GM21526 (cell line): ENCODE measurements around the gene IGLL1.
"Not testable (repeated sequence)": the region's sequence is repeated elsewhere in the genome, so short reads cannot be mapped to it uniquely, and the experiment has no call there.

Experiments used
- ATAC-seq: cut with Tn5 transposase; IDR thresholded peaks from one replicate; pipeline ENCODE4 v1.9.1; 2021; ENCODE audit warnings: moderate library complexity; ENCODE audit not compliant: unreplicated experiment, low FRiP score

The IGLL1 gene

DNA sequence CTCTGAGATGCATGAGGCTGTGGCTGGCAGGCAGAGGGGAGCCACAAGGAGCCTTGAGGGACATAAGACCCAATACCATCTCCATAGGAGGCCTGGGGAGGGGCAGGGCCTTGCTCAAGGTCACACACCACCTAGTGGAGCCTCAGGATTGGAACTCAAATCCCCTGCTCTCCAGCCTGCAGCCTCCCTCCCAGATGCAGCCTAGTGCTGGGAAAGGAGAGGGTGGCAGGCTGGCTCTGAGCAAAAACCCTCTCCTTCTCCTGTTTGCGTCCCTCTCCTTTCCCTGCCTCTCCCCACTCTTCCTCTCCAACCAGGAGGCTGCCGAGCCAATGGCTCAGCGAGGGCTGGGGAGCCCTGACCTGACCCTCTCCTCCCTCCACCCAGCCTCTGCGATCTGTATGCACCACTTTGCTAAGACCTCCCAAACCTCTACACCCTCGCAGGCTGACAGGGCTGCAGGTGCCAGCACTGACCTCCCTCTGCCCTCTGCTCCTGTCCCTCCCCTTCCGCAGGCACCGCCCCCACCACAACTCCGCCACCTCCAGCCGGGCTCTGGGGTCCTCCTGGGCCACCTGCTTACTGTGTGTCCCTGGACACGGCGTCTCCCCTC lies 14.7 kb downstream of the IGLL1 start:
- no peak for ATAC-seq

DNA sequence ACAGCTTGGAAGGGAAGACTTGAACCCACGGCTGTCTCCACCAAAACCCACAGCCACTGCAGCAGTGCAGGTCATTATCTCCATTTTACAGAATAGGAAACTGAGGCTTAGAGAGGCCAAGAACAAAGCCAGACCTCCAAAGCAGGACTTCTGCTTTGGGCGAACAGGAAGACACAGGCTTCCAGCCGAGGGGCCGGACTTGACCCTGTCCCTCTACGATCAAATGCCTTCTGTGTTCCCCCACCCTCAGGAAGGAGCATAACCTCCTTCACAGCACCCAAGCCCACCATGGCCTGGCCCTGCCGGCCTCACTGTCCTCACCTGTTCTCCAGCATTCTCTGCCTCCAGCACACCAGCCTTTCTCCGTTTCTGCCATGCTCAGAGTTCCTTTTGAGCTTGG lies 15.8 kb downstream of the IGLL1 start:
- ATAC-seq, result no peak

DNA sequence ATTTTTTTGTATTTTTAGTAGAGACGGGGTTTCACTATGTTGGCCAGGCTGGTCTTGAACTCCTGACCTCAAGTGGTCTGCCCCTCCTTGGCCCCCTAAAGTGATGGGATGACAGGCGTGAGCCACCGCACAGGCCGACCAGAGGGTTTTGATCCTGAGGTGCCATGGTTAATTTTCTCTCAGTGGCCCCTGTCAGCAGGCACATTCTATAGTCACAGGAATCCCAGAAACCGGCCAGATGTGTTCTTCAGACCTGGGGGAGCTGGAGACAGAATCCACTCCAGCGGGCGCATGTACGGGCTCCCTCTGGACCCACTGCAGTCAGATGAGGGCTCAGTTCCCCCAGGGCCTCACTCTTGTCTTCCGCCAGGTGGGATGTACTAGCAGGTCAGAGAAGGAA lies 17.0 kb downstream of the IGLL1 start:
- ATAC-seq, result no peak

DNA sequence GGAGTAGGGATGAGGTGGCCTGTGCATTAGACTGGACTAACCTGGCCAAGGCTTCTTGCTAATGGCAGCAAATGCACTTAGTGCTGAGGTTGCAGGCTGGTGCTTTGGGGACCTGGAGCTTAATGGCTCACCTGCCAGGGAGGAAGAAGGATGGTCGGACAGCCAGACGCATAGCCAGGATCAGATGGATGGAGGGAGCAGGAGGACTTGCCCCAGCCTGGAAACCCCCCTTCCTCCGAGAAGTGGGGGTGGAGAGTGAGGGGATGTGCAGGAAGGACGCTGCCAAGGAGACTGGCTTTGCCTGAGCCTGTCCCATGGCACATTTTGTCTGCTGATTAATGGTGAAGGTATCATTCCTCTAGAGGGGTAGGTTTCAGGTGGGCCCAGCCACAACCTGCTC lies 17.9 kb downstream of the IGLL1 start:
- no peak for ATAC-seq

DNA sequence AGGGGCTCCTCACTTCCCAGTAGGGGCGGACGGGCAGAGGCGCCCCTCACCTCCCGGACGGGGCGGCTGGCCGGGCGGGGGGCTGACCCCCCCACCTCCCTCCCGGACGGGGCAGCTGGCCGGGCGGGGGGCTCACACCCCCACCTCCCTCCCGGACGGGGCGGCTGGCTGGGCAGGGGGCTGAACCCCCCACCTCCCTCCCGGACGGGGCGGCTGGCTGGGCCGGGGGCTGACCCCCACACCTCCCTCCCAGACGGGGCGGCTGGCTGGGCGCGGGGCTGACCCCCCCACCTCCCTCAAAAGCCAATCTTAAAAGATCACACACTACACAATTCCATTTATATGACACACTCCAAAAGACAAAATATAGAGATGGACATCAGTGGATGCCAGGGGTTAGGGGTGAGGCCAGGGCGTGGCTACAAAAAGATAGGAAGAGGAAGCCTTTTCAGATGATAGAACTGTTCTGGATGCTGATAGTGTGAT lies 19.0 kb downstream of the IGLL1 start:
- not testable (repeated sequence) for ATAC-seq

DNA sequence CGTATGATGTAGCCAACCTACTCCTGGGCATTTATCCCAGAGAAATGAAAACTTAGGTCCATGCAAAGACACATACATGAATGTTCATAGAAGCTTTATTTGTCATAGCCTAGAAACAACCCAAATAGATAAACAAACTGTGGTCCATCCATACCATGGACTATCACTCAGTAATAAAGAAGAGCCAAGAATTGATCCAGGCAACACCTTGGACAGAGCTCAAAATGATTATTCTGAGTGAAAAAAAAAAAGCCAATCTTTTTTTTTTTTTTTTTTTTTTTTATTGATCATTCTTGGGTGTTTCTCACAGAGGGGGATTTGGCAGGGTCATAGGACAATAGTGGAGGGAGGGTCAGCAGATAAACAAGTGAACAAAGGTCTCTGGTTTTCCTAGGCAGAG lies 19.9 kb downstream of the IGLL1 start:
- ATAC-seq, result not testable (repeated sequence)

DNA sequence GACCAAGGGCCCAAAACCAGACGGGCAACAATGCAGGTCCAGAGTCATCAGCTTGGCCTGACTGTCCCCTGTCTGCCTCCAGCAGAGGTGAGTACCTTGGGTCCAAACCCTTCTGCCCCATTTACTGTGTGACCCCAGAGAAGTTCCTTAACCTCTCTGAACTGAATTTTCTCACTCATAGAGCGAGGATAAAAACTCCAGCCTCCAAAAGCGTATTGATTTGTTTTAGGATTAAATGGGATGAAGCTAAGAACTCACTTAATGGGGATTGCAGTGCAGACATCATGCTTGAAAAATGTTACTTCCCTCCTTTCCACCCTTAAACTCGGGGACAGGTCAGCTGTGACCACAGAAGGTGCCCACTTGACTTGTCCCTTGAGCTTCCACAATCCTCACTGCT lies 22.6 kb downstream of the IGLL1 start:
- ATAC-seq, result no peak

DNA sequence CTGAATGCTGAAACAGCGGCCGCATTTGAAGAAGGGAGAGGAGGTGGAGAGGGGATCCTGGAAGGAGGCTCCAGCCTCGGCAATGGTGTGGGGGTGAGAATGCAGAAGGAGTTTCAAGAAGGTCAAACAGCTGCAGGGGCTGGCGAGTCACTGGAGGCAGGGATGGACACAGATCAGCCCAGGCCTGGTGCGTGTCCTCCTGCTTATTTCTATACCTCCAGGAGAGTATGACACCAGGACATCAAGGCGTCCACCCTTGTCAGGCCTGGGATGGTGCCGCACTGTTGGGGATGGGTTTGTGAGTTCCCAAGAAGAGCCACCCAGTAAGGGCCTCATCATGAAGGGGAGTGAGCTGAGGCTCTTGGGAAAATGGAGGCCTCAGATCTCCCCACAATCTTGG lies 23.1 kb downstream of the IGLL1 start:
- no peak for ATAC-seq

DNA sequence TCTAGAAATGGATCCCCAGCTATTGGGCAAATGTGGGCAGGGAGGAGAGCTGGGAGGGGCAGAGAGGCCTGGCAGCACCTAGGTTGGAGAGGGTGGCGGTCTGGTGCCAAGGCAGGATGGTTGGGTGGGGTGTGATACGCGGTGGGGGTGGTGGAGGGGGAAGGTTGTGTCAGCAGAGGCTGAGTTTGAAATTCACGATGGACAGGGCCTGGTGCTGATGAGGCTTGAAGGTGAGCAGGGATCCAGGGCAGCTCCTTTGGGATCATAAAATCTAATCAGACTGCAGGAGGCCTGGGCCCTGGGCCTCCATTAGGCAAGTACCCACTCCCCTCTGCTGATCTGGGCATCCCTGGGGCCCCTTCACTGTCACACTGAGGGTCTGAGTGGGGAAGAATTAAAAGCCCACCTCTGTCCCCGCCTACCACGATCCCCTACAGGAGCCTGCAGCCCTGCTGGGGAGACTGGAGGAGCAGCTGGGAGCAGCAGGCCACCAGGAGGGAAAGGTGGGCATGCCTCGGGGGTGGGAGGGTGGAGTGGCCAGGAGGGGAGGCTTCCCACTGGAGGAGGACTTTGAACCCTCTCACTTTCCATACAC lies 24.0 kb downstream of the IGLL1 start:
- no peak for ATAC-seq

DNA sequence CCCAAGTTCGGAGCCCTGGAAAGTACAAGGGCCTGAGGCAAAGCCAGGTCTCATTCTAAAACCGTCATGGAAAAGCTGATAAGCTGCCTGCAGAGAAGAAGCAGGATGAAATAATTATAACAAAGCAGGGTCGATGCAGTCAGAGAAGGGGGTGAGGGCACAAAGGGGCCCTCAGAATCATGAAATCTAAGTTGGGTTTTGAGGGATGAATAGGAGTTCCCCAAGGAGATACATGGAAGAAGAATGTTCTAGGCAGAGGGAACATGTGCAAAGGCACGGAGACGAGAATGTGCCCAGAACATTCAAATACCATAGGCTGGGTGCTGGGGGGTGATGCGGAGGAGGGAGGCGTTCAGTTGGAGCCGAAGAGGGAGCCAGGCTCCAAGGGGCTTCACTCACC lies 25.0 kb downstream of the IGLL1 start:
- no peak for ATAC-seq

DNA sequence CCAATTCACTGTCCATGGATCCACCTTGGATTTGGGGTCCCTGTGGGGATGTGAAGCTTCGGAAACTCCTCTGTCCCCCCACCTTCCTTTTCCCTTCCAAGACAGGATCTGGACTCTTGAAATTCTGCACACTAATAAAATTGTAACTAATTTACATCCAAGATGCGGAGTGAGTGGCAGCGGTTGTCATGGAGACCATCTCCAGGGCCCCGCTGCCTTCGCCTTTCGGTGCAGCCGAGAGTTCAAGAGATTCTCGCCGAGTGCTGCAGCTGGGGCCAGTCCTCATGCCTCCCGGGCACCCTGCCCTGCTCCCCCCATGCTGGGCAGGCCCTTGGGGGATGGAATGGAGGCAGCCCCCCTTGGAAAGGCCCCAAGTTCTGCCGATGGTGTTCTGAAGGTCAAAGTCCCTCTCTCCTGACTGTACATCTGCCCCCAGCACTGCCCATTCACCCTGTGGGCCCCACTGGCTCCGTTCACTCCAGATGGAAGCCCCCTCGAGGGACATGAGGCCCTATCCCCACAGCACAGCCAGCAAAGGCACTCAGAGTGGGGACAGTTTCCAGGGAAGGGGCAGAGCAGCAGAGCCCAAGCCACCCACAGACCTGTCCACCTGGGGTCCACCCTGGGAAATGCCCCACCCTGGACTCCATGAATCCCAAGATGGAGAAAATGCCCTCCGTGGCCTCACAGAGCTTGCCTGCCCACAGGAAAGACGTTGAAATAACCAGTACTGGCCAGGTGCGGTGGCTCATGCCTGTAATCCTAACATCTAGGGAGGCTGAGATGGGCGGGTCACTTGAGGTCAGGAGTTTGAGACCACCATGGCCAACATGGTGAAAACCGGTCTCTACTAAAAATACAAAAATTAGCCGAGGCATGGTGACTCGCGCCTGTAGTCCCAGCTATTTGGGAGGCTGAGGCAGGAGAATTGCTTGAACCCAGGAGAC lies 25.9 kb downstream of the IGLL1 start:
- ATAC-seq, result no peak

DNA sequence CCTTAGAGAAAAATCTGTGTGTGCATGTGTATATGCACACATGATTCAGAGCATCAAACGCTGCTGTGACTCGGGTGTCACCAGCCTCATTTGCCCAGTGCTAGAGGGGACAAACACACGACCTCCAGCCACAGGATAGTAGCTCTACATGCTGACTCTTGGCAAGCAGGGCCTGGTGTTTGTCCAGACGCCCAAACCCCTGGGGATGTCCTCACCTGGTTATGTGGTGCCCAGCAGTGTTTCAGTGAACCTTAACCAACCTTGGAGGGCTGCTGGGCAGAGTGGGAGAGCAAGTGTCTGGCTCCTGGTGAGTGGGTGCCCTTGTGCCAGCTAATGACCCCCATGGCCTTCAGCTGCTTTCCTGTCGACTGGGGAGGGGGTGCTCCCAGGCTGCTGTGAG lies 26.7 kb downstream of the IGLL1 start:
- ATAC-seq, result no peak

DNA sequence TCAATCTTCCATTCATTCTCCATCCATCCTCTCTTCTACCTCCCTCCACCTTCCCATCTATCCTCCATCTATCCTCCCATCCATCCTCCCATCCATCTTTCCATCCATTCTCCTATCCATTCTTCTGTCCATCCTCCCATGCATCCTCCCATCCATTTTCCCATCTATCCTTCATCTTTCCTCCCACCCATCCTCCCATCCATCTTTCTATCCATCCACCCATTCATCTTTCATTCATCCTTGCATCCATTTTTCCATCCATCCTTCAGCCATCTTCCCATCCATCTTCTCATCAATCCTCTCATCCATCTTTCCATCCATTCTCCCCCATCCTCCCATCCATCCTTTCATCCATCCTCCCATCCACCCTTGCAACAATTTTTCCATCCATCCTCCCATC lies 27.5 kb downstream of the IGLL1 start:
- no peak for ATAC-seq

DNA sequence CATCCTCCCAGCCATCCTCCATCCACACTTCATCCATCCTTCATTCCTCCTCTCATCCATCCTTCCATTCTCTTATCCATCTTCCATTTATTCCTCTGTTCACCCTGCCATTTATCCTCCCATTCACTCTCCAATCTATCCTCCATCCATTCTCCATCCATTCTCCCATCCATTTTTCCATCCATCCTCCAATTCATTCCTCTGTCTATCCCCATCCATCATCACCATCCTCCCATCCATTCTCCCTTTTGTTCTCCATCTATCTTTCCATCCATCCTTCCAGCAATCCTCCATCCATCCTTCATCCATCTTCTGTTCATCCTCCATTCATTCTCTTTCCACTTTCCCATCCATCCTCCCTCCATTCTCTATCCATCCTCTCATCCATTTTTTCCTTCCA lies 28.7 kb downstream of the IGLL1 start:
- no peak for ATAC-seq

DNA sequence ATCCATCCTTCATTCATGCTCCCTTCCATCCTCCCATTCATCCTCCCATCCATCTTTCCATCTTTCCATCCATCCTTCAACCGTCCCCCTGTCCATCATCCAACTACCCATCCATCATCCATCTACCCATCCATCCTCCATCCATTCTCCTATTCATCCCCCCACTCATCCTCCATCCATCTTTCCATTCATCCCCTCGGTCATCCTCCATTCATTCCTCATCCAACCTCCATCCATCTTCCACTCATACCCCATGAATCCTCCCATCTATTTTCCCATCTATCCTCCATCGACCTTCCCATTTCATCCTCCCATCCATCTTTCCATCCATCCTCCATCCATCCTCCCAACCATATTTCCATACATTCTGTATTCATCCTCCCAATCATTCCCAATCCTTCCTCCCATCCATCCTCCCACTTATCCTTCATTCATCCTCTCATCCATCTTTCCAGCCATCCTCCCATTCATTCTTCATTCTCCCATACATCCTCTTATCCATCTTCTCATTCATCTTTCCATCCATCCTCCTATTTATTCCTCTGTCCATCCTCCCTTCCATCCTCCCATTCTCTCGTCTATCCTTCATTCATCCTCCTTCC lies 29.9 kb downstream of the IGLL1 start:
- ATAC-seq, result no peak

DNA sequence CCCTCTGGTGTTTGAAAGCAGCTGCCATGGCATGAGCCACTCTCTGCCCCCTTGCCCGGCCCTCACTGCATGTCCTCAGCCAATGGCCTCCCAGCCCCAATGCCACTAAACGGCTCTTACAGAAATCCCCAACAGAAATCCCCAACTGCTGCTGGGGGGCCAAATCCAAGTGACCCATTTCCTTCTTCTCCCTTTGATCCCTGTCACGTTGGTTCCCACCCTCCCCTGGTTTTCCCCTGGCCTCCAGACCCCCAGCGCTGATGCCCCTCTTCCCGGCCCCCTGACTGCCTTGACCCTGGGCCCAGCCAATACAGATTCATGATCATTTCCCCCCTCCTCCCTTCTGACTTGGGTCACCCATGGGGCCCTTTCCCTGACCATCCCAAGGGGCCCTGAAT lies 30.9 kb downstream of the IGLL1 start:
- ATAC-seq, result no peak

DNA sequence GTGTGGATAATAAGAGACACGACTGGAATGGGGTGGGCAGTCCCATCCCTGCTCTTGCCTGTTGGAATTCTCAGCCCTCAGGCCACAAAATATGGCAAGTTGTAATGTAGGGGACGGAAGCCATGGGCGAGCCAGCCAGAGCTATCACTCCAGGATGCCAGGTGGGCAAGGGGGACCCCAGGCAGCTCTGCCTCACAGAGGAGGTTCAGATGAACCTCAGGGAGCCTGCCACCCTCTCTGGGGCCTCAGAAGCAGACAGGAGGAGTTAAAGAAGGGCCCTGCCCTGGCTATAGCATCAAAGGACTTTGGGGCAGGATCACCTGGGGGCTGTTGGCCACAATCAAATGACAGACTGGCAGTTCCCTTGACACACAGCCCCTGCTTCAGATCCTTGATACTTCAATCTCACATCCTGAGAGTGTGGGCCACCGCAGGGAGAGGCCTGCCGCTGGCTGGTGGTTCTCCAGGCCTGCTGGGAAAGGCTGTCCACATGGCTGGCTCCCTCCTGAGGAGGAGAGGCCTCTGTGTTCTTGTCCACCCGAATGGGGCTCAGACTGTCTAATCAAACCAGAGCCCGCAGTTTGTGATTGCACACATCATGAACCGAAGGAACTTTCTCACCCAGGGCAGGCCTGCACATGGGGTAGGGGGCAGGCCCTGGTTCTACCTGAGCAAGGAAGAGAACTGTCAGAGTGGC lies 31.4 kb downstream of the IGLL1 start:
- ATAC-seq, result no peak

DNA sequence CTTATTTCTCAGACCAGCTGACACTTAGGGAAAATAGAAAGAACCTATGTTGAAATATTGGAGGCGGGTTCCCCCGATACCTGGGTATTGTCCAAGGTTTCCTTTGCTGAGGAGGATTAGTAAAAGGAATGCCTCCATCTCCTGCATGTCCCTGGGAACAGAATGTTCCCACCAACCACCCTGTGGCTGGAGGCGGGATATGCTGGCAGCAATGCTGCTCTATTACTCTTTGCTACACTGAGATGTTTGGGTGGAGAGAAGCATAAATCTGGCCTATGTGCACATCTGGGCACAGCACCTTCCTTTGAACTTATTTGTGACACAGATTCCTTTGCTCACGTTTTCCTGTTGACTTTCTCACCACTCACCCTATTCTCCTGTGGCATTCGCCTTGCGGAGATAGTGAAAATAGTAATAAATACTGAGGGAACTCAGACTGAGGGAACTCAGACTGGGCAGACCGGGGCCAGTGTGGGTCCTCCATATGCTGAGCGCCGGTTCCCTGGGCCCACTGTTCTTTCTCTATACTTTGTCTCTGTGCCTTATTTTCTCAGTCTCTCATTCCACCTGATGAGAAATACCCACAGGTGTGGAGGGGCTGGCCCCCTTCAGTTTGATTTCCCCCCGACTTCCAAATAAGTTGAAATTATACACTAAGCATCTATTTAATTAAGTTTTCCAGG lies 32.1 kb downstream of the IGLL1 start:
- no peak for ATAC-seq

DNA sequence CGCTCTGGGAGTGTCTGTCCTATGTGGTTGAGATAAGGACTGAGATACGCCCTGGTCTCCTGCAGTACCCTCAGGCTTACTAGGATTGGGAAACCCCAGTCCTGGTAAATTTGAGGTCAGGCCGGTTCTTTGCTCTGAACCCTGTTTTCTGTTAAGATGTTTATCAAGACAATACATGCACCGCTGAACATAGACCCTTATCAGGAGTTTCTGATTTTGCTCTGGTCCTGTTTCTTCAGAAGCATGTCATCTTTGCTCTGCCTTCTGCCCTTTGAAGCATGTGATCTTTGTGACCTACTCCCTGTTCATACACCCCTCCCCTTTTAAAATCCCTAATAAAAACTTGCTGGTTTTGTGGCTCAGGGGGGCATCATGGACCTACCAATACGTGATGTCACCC lies 32.7 kb downstream of the IGLL1 start:
- not testable (repeated sequence) for ATAC-seq

DNA sequence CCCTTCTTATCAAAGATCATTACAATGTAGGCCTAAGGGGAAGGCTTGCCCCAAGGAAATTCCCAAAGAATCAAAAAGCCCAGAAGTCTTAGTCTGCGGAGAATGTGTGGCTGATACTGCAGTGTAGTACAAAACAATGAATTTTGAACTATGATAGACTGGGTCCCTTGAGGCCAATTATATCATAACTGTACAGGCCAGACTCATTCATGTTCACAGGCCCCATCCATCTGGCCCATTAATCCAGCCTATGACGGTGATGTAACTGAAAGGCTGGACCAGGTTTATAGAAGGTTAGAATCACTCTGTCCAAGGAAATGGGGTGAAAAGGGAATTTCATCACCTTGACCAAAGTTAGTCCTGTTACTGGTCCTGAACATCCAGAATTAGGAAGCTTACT lies 35.2 kb downstream of the IGLL1 start:
- no peak for ATAC-seq
